ENCODE results near the gene RHOH. TPM values are rescaled to one million over a fixed set of nuclear protein-coding genes. Genes with fewer than 3 reads are reported as not detected.

RHOH gene
- total RNA-seq, 1 donor from 2014 or later = 1.0 TPM

DNA sequence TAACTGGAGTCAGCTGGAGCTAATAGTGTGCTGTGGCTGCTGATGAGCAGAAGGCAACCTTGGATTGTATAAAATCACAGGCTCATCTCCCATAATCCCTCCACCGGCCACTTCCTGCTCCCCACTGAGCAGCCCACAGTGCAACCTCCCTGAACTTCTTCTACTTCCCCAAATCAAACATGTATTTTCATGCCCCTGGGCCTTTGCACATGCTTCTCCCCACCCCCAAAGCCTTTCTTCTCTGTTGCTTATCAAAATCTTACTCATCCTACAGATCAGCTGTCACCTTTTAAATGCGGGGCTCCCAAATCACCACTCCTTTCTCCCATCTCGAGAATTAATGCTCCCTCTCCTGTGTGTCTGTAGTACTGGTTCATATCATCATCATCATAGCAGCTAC is 35.8 kb downstream of the RHOH start:
- Histone ChIP-seq H3K4me1 (ENCODE audit: control insufficient read depth in 3 of 3, insufficient read depth in 3 of 3, low read length in 3 of 3) (no peaks in the 10 kb centered on the region), H3K36me3 (ENCODE audit: control insufficient read depth in 3 of 3, insufficient read depth in 3 of 3, low read length in 3 of 3) (no peaks in the 10 kb centered on the region), H3K4me3 (ENCODE audit: low read length in 3 of 3) (no peak overlapping the region), H3K9ac (ENCODE audit: low read depth in 1 of 3, low read length in 3 of 3) (no peak overlapping the region), H3K27me3 (ENCODE audit: control insufficient read depth in 3 of 3, insufficient read depth in 3 of 3, low read length in 3 of 3) (no peaks in the 10 kb centered on the region), H3K9me3 (ENCODE audit: control insufficient read depth in 3 of 3, low read length in 3 of 3) (no peaks in the 10 kb centered on the region), H3K27ac (ENCODE audit: low read depth, low read length) (no peak overlapping the region)

DNA sequence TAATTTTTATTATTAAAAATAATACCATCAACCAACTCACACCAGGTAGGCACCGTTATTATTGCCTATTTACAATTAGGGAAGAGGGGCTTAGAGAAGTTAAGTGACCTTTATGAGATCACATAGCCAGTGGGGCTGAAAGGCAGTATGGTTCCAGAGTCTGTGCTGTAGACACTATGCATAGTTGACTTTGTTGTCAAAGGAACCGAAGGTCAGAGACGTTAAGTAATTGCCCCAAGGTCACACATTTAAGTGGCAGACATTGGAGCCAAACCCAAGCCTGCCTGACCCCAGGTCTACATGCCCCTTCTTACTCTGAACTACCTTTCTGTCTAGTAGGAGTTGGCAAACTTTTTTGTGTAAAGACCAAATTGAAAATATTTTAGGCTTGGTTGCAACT is 36.4 kb downstream of the RHOH start:
- Histone ChIP-seq H3K9me3 (ENCODE audit: control insufficient read depth in 3 of 3, low read length in 3 of 3) (no peaks in the 10 kb centered on the region), H3K36me3 (ENCODE audit: control insufficient read depth in 3 of 3, insufficient read depth in 3 of 3, low read length in 3 of 3) (no peaks in the 10 kb centered on the region), H3K27ac (ENCODE audit: low read depth, low read length) (no peak overlapping the region), H3K27me3 (ENCODE audit: control insufficient read depth in 3 of 3, insufficient read depth in 3 of 3, low read length in 3 of 3) (no peaks in the 10 kb centered on the region), H3K9ac (ENCODE audit: low read depth in 1 of 3, low read length in 3 of 3) (no peak overlapping the region), H3K4me1 (ENCODE audit: control insufficient read depth in 3 of 3, insufficient read depth in 3 of 3, low read length in 3 of 3) (no peaks in the 10 kb centered on the region), H3K4me3 (ENCODE audit: low read length in 3 of 3) (no peak overlapping the region)

- no peaks in the 10 kb centered on the region for H3K36me3 ChIP-seq (ENCODE audit: control insufficient read depth in 3 of 3, insufficient read depth in 3 of 3, low read length in 3 of 3)
- no peak overlapping the region for H3K27ac ChIP-seq (ENCODE audit: low read depth, low read length)
- H3K4me1 ChIP-seq (ENCODE audit: control insufficient read depth in 3 of 3, insufficient read depth in 3 of 3, low read length in 3 of 3) = no peaks in the 10 kb centered on the region
- no peak overlapping the region for H3K4me3 ChIP-seq (ENCODE audit: low read length in 3 of 3)
- H3K9me3 ChIP-seq (ENCODE audit: control insufficient read depth in 3 of 3, low read length in 3 of 3) = peaks cover 0 to 2% (median 0%) of the 10 kb centered on the region in 3 donors
- H3K27me3 ChIP-seq (ENCODE audit: control insufficient read depth in 3 of 3, insufficient read depth in 3 of 3, low read length in 3 of 3) = no peaks in the 10 kb centered on the region
- H3K9ac ChIP-seq (ENCODE audit: low read depth in 1 of 3, low read length in 3 of 3) = no peak overlapping the region
Observed at GRCh38 chr4:40234519-40235039, 37.7 kb downstream of the RHOH start.

GRCh38 chr4:40238008-40238699 is 41.3 kb downstream of the RHOH start:
- Histone ChIP-seq H3K27ac (ENCODE audit: low read depth, low read length) (no peak overlapping the region), H3K9ac (ENCODE audit: low read depth in 1 of 3, low read length in 3 of 3) (no peak overlapping the region), H3K9me3 (ENCODE audit: control insufficient read depth in 3 of 3, low read length in 3 of 3) (peaks cover 0 to 2% (median 0%) of the 10 kb centered on the region in 3 donors), H3K27me3 (ENCODE audit: control insufficient read depth in 3 of 3, insufficient read depth in 3 of 3, low read length in 3 of 3) (no peaks in the 10 kb centered on the region), H3K4me1 (ENCODE audit: control insufficient read depth in 3 of 3, insufficient read depth in 3 of 3, low read length in 3 of 3) (no peaks in the 10 kb centered on the region), H3K4me3 (ENCODE audit: low read length in 3 of 3) (no peak overlapping the region), H3K36me3 (ENCODE audit: control insufficient read depth in 3 of 3, insufficient read depth in 3 of 3, low read length in 3 of 3) (no peaks in the 10 kb centered on the region)

DNA sequence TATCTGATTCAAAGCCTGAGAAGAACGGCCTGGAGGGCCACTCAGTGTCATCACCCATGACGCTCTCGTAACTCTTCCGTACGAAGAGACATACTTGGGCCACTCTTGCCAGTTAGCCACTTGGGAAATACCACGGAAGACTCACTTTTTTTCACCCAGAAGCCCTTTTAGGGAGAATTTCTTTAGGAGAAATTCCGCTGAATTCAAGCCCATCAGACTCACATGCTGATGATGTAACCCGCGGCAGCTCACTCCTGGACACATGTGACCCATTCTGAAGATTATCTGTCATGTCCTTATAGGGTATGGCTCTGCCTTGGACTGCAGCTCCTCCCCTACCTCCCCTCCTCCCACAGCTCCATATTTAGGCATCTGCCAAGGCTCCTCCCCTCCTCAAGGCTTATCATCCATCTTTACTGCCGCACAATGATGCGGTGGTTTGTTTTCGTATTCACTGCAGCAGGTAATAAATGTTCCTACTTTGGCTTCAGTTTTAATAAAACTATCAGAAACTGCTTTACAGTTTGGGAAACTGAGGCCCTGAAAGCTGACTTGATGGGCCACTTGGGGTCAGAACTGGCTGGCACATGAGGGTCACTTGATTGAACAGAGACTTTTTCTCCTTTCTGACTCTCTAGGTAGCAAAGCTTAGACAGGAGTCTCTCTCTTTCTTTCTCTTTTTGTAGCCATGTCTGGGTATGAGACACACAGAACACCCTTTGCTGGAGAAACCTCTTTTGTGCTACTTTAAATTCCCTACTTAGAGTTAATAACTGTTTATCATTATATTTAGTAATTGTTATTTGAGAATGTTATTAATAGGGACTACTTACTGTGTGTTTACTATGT is 42.1 kb downstream of the RHOH start:
- H3K27me3 ChIP-seq (ENCODE audit: control insufficient read depth in 3 of 3, insufficient read depth in 3 of 3, low read length in 3 of 3) = no peaks in the 10 kb centered on the region
- H3K9me3 ChIP-seq (ENCODE audit: control insufficient read depth in 3 of 3, low read length in 3 of 3) = peaks cover 0 to 2% (median 0%) of the 10 kb centered on the region in 3 donors
- no peaks in the 10 kb centered on the region for H3K4me1 ChIP-seq (ENCODE audit: control insufficient read depth in 3 of 3, insufficient read depth in 3 of 3, low read length in 3 of 3)
- no peak overlapping the region for H3K4me3 ChIP-seq (ENCODE audit: low read length in 3 of 3)
- no peak overlapping the region for H3K27ac ChIP-seq (ENCODE audit: low read depth, low read length)
- no peaks in the 10 kb centered on the region for H3K36me3 ChIP-seq (ENCODE audit: control insufficient read depth in 3 of 3, insufficient read depth in 3 of 3, low read length in 3 of 3)
- no peak overlapping the region for H3K9ac ChIP-seq (ENCODE audit: low read depth in 1 of 3, low read length in 3 of 3)

- H3K9me3 ChIP-seq (ENCODE audit: control insufficient read depth in 3 of 3, low read length in 3 of 3) = peaks cover 0 to 2% (median 0%) of the 10 kb centered on the region in 3 donors
- no peaks in the 10 kb centered on the region for H3K27me3 ChIP-seq (ENCODE audit: control insufficient read depth in 3 of 3, insufficient read depth in 3 of 3, low read length in 3 of 3)
- no peaks in the 10 kb centered on the region for H3K4me1 ChIP-seq (ENCODE audit: control insufficient read depth in 3 of 3, insufficient read depth in 3 of 3, low read length in 3 of 3)
- no peak overlapping the region for H3K9ac ChIP-seq (ENCODE audit: low read depth in 1 of 3, low read length in 3 of 3)
- no peaks in the 10 kb centered on the region for H3K36me3 ChIP-seq (ENCODE audit: control insufficient read depth in 3 of 3, insufficient read depth in 3 of 3, low read length in 3 of 3)
- no peak overlapping the region for H3K4me3 ChIP-seq (ENCODE audit: low read length in 3 of 3)
- H3K27ac ChIP-seq (ENCODE audit: low read depth, low read length) = no peak overlapping the region
Observed at GRCh38 chr4:40240040-40240653, 43.3 kb downstream of the RHOH start.

GRCh38 chr4:40241026-40241425 is 44.2 kb downstream of the RHOH start:
- Histone ChIP-seq H3K9me3 (ENCODE audit: control insufficient read depth in 3 of 3, low read length in 3 of 3) (peaks cover 0 to 2% (median 0%) of the 10 kb centered on the region in 3 donors), H3K4me3 (ENCODE audit: low read length in 3 of 3) (no peak overlapping the region), H3K4me1 (ENCODE audit: control insufficient read depth in 3 of 3, insufficient read depth in 3 of 3, low read length in 3 of 3) (no peaks in the 10 kb centered on the region), H3K27ac (ENCODE audit: low read depth, low read length) (no peak overlapping the region), H3K36me3 (ENCODE audit: control insufficient read depth in 3 of 3, insufficient read depth in 3 of 3, low read length in 3 of 3) (no peaks in the 10 kb centered on the region), H3K27me3 (ENCODE audit: control insufficient read depth in 3 of 3, insufficient read depth in 3 of 3, low read length in 3 of 3) (no peaks in the 10 kb centered on the region), H3K9ac (ENCODE audit: low read depth in 1 of 3, low read length in 3 of 3) (no peak overlapping the region)

- Histone ChIP-seq H3K9me3 (ENCODE audit: control insufficient read depth in 3 of 3, low read length in 3 of 3) (peaks cover 0 to 2% (median 0%) of the 10 kb centered on the region in 3 donors), H3K4me3 (ENCODE audit: low read length in 3 of 3) (no peak overlapping the region), H3K36me3 (ENCODE audit: control insufficient read depth in 3 of 3, insufficient read depth in 3 of 3, low read length in 3 of 3) (no peaks in the 10 kb centered on the region), H3K27ac (ENCODE audit: low read depth, low read length) (no peak overlapping the region), H3K9ac (ENCODE audit: low read depth in 1 of 3, low read length in 3 of 3) (no peak overlapping the region), H3K27me3 (ENCODE audit: control insufficient read depth in 3 of 3, insufficient read depth in 3 of 3, low read length in 3 of 3) (no peaks in the 10 kb centered on the region), H3K4me1 (ENCODE audit: control insufficient read depth in 3 of 3, insufficient read depth in 3 of 3, low read length in 3 of 3) (no peaks in the 10 kb centered on the region)
Observed at GRCh38 chr4:40241941-40242340, 45.1 kb downstream of the RHOH start.

DNA sequence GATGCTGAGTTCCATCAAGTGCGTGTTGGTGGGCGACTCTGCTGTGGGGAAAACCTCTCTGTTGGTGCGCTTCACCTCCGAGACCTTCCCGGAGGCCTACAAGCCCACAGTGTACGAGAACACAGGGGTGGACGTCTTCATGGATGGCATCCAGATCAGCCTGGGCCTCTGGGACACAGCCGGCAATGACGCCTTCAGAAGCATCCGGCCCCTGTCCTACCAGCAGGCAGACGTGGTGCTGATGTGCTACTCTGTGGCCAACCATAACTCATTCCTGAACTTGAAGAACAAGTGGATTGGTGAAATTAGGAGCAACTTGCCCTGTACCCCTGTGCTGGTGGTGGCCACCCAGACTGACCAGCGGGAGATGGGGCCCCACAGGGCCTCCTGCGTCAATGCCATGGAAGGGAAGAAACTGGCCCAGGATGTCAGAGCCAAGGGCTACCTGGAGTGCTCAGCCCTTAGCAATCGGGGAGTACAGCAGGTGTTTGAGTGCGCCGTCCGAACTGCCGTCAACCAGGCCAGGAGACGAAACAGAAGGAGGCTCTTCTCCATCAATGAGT is 46.6 kb downstream of the RHOH start:
- H3K36me3 ChIP-seq (ENCODE audit: control insufficient read depth in 3 of 3, insufficient read depth in 3 of 3, low read length in 3 of 3) = no peaks in the 10 kb centered on the region
- H3K9ac ChIP-seq (ENCODE audit: low read depth in 1 of 3, low read length in 3 of 3) = no peak overlapping the region
- H3K9me3 ChIP-seq (ENCODE audit: control insufficient read depth in 3 of 3, low read length in 3 of 3) = peaks cover 0 to 2% (median 0%) of the 10 kb centered on the region in 3 donors
- H3K4me1 ChIP-seq (ENCODE audit: control insufficient read depth in 3 of 3, insufficient read depth in 3 of 3, low read length in 3 of 3) = no peaks in the 10 kb centered on the region
- no peak overlapping the region for H3K4me3 ChIP-seq (ENCODE audit: low read length in 3 of 3)
- no peaks in the 10 kb centered on the region for H3K27me3 ChIP-seq (ENCODE audit: control insufficient read depth in 3 of 3, insufficient read depth in 3 of 3, low read length in 3 of 3)
- no peak overlapping the region for H3K27ac ChIP-seq (ENCODE audit: low read depth, low read length)

All from skeletal muscle tissue (tissue), 4 donors.